Measurements from ENCODE around the gene ZNF335.

GRCh38 chr20:46018112-46018511 lies 46.1 kb upstream of the ZNF335 start:
- no peak for TF ChIP-seq RARB (CRISPR knock-in tag; IDR thresholded peaks at IDR 0.05)
- TF ChIP-seq TSHZ2 (CRISPR knock-in tag; IDR thresholded peaks at IDR 0.05): no peak
- TF ChIP-seq CSRNP3 (CRISPR knock-in tag; IDR thresholded peaks at IDR 0.05): no peak
- no peak for TF ChIP-seq ISL1 (CRISPR knock-in tag; IDR thresholded peaks at IDR 0.05)
- TF ChIP-seq TCF4 (CRISPR knock-in tag; IDR thresholded peaks at IDR 0.05; ENCODE audit: borderline replicate concordance): no peak
- TF ChIP-seq PATZ1 (CRISPR knock-in tag; IDR thresholded peaks at IDR 0.05; ENCODE audit: borderline replicate concordance): no peak
- TF ChIP-seq GLIS3 (CRISPR knock-in tag; IDR thresholded peaks at IDR 0.05): no peak
- no peak for TF ChIP-seq ARNTL (CRISPR knock-in tag; IDR thresholded peaks at IDR 0.05; ENCODE audit: borderline replicate concordance, low read depth)
- TF ChIP-seq ZFP30 (CRISPR knock-in tag; IDR thresholded peaks at IDR 0.05): no peak
- TF ChIP-seq CREB5 (CRISPR knock-in tag; IDR thresholded peaks at IDR 0.05; ENCODE audit: low read depth): no peak
- no peak for TF ChIP-seq ZFP3 (CRISPR knock-in tag; IDR thresholded peaks at IDR 0.05)
- TF ChIP-seq ZNF70 (CRISPR knock-in tag; IDR thresholded peaks at IDR 0.05): no peak
- TF ChIP-seq ESRRG (CRISPR knock-in tag; IDR thresholded peaks at IDR 0.05): no peak
- no peak for TF ChIP-seq ZNF8 (CRISPR knock-in tag; IDR thresholded peaks at IDR 0.05)
